GM12864 (cell line): ENCODE results near the gene SLC18B1.

ENCODE experiments used
- DNase-seq: peaks from one replicate; pipeline ENCODE4 v3.0.0-alpha.2; 2011; ENCODE audit warnings: low read depth
- H3K4me3 ChIP-seq: 2 replicates; pipeline ENCODE4 v1.5.1; 2011; ENCODE audit warnings: mild to moderate bottlenecking, low read depth, low read length, control low read depth
- TF ChIP-seq, protein P1 (sequence below): IDR thresholded peaks from 2 replicates; pipeline ENCODE4 v1.5.1; 2011; ENCODE audit warnings: low read depth, mild to moderate bottlenecking, moderate library complexity, low read length, control low read depth, inconsistent platforms; ENCODE audit errors: missing control alignments

Gene SLC18B1

DNA sequence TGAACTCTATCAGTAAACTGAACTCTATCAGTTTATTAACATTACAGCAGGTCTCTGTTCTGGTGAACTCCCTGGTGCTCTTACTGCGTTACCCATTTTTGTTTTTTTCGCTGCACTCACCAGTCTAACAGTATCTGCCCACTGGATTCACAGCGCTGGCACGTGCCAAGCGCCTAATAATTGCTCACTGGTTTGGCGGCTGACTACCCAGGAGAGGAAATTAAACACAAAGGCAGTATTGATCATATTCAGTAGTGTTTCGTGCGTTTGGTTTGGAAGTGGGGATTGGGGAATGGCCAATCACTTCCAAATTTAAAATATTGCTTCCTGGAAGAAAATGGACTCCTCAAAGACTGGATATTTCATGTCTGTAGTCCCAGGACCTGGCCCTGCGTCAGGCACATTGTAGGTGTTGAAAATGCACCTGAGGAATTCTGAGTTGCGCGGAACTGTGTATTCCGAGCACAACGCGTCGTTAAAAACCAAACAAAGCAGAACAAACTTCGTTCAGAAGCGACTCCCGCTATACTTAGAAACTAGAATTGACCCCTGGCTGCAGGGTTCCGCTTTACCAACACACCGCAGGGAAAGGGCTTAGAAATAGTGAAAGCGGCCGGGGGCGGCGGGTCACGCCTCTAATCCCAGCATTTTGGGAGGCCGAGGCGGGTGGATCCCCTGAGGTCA is 14.9 kb upstream of the SLC18B1 start:
- peak; percentile 60 for DNase-seq
- H3K4me3 ChIP-seq = peak overlapping the region; percentile 98
- TF ChIP-seq, protein P1, sequence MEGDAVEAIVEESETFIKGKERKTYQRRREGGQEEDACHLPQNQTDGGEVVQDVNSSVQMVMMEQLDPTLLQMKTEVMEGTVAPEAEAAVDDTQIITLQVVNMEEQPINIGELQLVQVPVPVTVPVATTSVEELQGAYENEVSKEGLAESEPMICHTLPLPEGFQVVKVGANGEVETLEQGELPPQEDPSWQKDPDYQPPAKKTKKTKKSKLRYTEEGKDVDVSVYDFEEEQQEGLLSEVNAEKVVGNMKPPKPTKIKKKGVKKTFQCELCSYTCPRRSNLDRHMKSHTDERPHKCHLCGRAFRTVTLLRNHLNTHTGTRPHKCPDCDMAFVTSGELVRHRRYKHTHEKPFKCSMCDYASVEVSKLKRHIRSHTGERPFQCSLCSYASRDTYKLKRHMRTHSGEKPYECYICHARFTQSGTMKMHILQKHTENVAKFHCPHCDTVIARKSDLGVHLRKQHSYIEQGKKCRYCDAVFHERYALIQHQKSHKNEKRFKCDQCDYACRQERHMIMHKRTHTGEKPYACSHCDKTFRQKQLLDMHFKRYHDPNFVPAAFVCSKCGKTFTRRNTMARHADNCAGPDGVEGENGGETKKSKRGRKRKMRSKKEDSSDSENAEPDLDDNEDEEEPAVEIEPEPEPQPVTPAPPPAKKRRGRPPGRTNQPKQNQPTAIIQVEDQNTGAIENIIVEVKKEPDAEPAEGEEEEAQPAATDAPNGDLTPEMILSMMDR = no peak

DNA sequence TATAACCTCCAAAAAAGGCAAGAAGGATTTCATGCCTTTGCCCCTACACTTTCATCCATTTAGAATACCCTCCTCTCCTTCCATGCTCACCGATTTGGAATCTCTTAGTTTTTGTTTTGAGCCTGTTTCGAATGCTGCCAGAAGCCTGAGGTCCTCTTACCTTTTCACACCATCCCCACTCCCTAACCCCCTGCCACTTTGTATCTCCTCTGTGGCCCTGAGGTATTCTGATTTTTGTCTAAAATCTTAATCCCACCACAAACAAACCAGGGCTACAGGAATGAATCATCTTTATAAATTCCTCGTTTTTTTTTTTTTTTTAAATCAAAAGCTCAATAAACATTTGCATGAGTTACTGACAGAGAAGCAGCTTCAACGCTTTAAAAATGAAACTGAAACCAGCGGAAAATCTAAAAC is 14.3 kb upstream of the SLC18B1 start:
- TF ChIP-seq, protein P1 = no peak
- DNase-seq = no peak
- H3K4me3 ChIP-seq = peak overlapping the region; percentile 98

DNA sequence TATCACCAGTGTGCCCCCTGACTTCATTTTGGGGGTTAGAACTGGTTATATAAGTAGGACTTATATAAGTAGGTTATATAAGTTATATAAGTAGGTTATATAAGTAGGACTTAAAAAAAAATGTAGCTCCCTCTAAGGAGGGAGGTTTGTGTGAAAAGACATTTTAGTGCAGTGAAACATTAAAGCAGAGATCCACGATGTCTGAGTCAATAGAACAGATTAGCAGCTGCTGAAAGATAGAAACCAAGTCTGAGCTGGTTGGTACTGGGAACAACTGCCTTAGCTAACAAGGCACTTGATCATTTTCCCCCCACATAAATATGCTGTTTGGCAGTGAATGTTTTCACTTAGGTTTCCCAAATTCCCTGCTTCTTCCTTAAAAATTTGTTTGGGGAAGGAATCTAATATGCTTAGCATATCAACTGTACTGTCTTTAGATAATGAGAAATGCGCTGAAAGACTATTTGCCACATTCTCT is 13.9 kb upstream of the SLC18B1 start:
- peak overlapping the region; percentile 98; the same call in 1 of the 2 replicates for H3K4me3 ChIP-seq
- TF ChIP-seq, protein P1 = no peak
- DNase-seq = no peak

DNA sequence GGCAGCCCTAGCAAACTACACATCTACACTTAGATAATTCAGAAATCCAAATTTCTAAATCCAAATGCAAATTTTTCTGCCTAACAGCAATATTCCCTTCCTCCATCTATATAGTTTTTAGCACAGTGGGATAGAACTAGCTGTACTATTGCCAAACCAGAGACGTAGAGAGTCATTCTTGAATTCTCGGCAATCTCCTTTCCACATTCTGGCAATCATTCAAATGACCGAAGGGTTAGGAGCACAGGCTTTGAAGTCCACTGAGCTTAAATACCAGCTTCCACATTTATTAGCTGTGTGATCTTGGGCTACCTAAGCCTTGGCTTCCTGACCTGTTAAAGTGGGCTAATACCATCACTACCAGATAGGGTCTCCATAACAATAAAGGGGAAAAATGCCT is 12.8 kb upstream of the SLC18B1 start:
- no peak for DNase-seq
- TF ChIP-seq, protein P1 = no peak
- H3K4me3 ChIP-seq = no peak overlapping the region

DNA sequence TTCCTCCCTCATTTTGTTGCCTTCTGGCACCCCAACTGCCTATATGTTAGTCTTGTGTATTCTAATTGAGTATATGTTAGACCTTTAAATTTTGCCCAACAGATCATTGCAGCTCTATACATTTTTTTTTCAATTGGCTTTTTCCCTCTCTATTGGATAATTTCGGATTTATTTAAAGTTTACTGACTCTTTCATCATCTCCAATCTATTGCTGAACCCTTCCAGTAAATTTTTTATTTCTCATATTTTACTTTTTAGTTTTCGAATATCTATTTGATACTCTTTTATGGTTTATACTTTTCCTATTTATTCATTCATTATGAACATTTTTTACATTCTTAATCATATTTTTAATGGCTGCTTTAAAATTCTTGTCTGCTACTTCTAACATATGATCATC is 7.1 kb upstream of the SLC18B1 start:
- no peak overlapping the region for H3K4me3 ChIP-seq
- TF ChIP-seq, protein P1 = no peak
- no peak for DNase-seq

DNA sequence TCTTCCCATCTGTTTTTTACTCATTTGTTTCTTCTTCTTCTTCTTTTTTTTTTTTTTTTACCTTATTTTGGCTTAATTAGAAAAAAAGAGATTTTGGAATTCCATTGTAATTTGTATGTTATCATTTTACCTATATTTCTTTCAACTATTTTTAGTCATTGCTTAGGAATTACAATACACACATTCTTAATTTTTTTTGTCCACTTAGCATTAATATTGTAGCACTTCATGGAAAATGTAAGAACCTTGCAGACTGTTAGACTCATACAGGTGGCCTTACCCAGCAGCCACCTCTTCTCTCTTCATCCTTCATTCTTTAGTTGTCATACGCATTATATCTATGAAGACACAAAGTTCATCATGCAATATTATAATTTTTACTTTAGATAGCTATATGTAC is 5.8 kb upstream of the SLC18B1 start:
- H3K4me3 ChIP-seq = no peak overlapping the region
- no peak for DNase-seq
- TF ChIP-seq, protein P1 = no peak

DNA sequence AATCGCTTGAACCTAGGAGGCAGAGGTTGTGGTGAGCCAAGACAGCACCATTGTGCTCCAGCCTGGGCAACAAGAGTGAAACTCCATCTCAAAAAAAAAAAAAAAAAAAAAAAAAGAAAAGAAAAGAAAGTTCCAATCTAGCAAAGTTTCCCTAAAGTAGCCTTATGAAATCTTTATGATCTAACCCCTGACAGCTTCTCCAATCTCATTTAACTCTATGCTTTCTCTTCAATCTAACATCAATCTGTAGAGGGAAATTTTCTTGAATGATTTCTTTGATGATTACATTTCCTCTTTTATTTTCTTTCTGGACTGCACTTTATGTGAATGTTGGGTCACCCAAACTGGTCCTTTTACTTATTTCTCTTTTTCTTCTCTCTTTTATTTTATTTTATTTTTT is 2.2 kb upstream of the SLC18B1 start:
- TF ChIP-seq, protein P1 = no peak
- H3K4me3 ChIP-seq = no peak overlapping the region
- DNase-seq = no peak
